T-helper 17 cell (primary cell): ENCODE measurements around the gene NEB. TPM values are rescaled to one million over a fixed set of nuclear protein-coding genes. Genes with fewer than 3 reads are reported as not detected.
"Not testable (repeated sequence)": the region's sequence is repeated elsewhere in the genome, so short reads cannot be mapped to it uniquely, and the experiment has no call there.

Experiments used
- ATAC-seq: fragments of 150-1000 bp; cut with Tn5 transposase; 2 replicates; pipeline ENCODE4 v1.10.0; 2021; ENCODE audit warnings: mild to moderate bottlenecking, moderate library complexity
- DNase-seq, 3 donors: peaks; one replicate each; pipeline versions ENCODE4 v3.0.0 to v3.0.0-alpha.2; 2020 to 2021
- H3K9me3 ChIP-seq: one replicate; pipeline ENCODE4 v1.7.0; 2013; ENCODE audit warnings: low read length, mild to moderate bottlenecking; ENCODE audit not compliant: control insufficient read depth, poor library complexity, severe bottlenecking
- H3K27ac Mint-ChIP-seq: one replicate; pipeline ENCODE4 v1.8.0; 2022; ENCODE audit warnings: mild to moderate bottlenecking, moderate library complexity, mixed read lengths
- H3K27me3 Mint-ChIP-seq: one replicate; pipeline ENCODE4 v1.8.0; 2022; ENCODE audit warnings: mixed read lengths
- H3K36me3 Mint-ChIP-seq: one replicate; pipeline ENCODE4 v1.8.0; 2022; ENCODE audit warnings: low read depth, mixed read lengths
- H3K4me1 Mint-ChIP-seq: one replicate; pipeline ENCODE4 v1.8.0; 2022; ENCODE audit warnings: mild to moderate bottlenecking, mixed read lengths
- H3K4me3 Mint-ChIP-seq: one replicate; pipeline ENCODE4 v1.8.0; 2022; ENCODE audit warnings: mild to moderate bottlenecking, moderate library complexity, mixed read lengths
- total RNA-seq, 4 donors: library from RNA in 2 of 4; stranded (reverse) in 2 of 4; gene quantifications; one replicate each; pipeline ENCODE4 v1.2.3 and lab custom pipeline; 2022 to 2026

NEB gene
- total RNA-seq, 2 donors from 2014 or later: 1.6 to 1.7 TPM

GRCh38 chr2:151623631-151624030 is 110.6 kb downstream of the NEB start:
- Mint-ChIP-seq H3K4me1 (no peaks in the 10 kb centered on the region), H3K4me3 (no peak overlapping the region), H3K36me3 (no peaks in the 10 kb centered on the region), H3K27ac (no peak overlapping the region), H3K27me3 (no peaks in the 10 kb centered on the region)
- no peak for ATAC-seq
- no peaks in the 10 kb centered on the region for H3K9me3 ChIP-seq
- no peak for DNase-seq

GRCh38 chr2:151620761-151621160 is 113.5 kb downstream of the NEB start:
- no peak for ATAC-seq
- H3K4me3 Mint-ChIP-seq: no peak overlapping the region

GRCh38 chr2:151619337-151619989 is 114.8 kb downstream of the NEB start:
- no peaks in the 10 kb centered on the region for H3K9me3 ChIP-seq
- H3K4me3 Mint-ChIP-seq: no peak overlapping the region
- H3K36me3 Mint-ChIP-seq: no peaks in the 10 kb centered on the region
- no peaks in the 10 kb centered on the region for H3K27me3 Mint-ChIP-seq
- peaks cover 7% of the 10 kb centered on the region for H3K4me1 Mint-ChIP-seq
- DNase-seq: no peak
- no peak overlapping the region for H3K27ac Mint-ChIP-seq
- ATAC-seq: no peak

More at GRCh38 chr2:151620761-151621160, 113.5 kb downstream of the NEB start:
- no peak for DNase-seq
- no peak overlapping the region for H3K27ac Mint-ChIP-seq
- H3K9me3 ChIP-seq: no peaks in the 10 kb centered on the region
- H3K4me1 Mint-ChIP-seq: no peaks in the 10 kb centered on the region
- no peaks in the 10 kb centered on the region for H3K27me3 Mint-ChIP-seq
- H3K36me3 Mint-ChIP-seq: no peaks in the 10 kb centered on the region

- no peak for DNase-seq
- ATAC-seq: no peak
- no peaks in the 10 kb centered on the region for H3K9me3 ChIP-seq
- Mint-ChIP-seq H3K4me3 (no peak overlapping the region), H3K36me3 (no peaks in the 10 kb centered on the region), H3K27me3 (no peaks in the 10 kb centered on the region), H3K27ac (no peak overlapping the region), H3K4me1 (peaks cover 14% of the 10 kb centered on the region)
These were observed 117.4 kb downstream of the NEB start for GRCh38 chr2:151616760-151617339.

GRCh38 chr2:151614606-151615306 is 119.5 kb downstream of the NEB start:
- ATAC-seq (peak; percentile 47), DNase-seq (no peak)
- Mint-ChIP-seq H3K4me3 (peak overlapping the region; percentile 15), H3K36me3 (peaks cover under 1% of the 10 kb centered on the region), H3K27ac (peak overlapping the region; percentile 80), H3K4me1 (peaks cover 14% of the 10 kb centered on the region), H3K27me3 (no peaks in the 10 kb centered on the region)
- no peaks in the 10 kb centered on the region for H3K9me3 ChIP-seq

- peak overlapping the region; percentile 80 for H3K27ac Mint-ChIP-seq
These were observed 120.1 kb downstream of the NEB start for GRCh38 chr2:151614159-151614558.

GRCh38 chr2:151611351-151611750 is 122.9 kb downstream of the NEB start:
- H3K9me3 ChIP-seq: no peaks in the 10 kb centered on the region
- peaks cover 14% of the 10 kb centered on the region for H3K4me1 Mint-ChIP-seq
- no peak overlapping the region for H3K4me3 Mint-ChIP-seq
- ATAC-seq (no peak), DNase-seq (no peak)
- peaks cover 2% of the 10 kb centered on the region for H3K36me3 Mint-ChIP-seq
- no peak overlapping the region for H3K27ac Mint-ChIP-seq
- H3K27me3 Mint-ChIP-seq: no peaks in the 10 kb centered on the region

More at GRCh38 chr2:151614159-151614558, 120.1 kb downstream of the NEB start:
- no peak for ATAC-seq
- no peak overlapping the region for H3K4me3 Mint-ChIP-seq
- DNase-seq: no peak
- peaks cover 14% of the 10 kb centered on the region for H3K4me1 Mint-ChIP-seq
- no peaks in the 10 kb centered on the region for H3K9me3 ChIP-seq
- H3K27me3 Mint-ChIP-seq: no peaks in the 10 kb centered on the region
- peaks cover 2% of the 10 kb centered on the region for H3K36me3 Mint-ChIP-seq

GRCh38 chr2:151610310-151610709 is 124.0 kb downstream of the NEB start:
- no peak for DNase-seq
- Mint-ChIP-seq H3K4me1 (peaks cover 13% of the 10 kb centered on the region), H3K4me3 (no peak overlapping the region), H3K36me3 (peaks cover 4% of the 10 kb centered on the region), H3K27ac (peak overlapping the region; percentile 59), H3K27me3 (no peaks in the 10 kb centered on the region)
- no peaks in the 10 kb centered on the region for H3K9me3 ChIP-seq
- no peak for ATAC-seq

- peaks cover 8% of the 10 kb centered on the region for H3K4me1 Mint-ChIP-seq
- no peak overlapping the region for H3K27ac Mint-ChIP-seq
- H3K27me3 Mint-ChIP-seq: no peaks in the 10 kb centered on the region
- no peaks in the 10 kb centered on the region for H3K9me3 ChIP-seq
- DNase-seq: no peak
- peaks cover 7% of the 10 kb centered on the region for H3K36me3 Mint-ChIP-seq
- no peak for ATAC-seq
- H3K4me3 Mint-ChIP-seq: no peak overlapping the region
These were observed 124.6 kb downstream of the NEB start for GRCh38 chr2:151609705-151610104.

GRCh38 chr2:151607459-151608424 is 126.5 kb downstream of the NEB start:
- H3K27ac Mint-ChIP-seq, H3K36me3 Mint-ChIP-seq, H3K27me3 Mint-ChIP-seq, H3K4me3 Mint-ChIP-seq, H3K4me1 Mint-ChIP-seq, DNase-seq, ATAC-seq, H3K9me3 ChIP-seq: not testable (repeated sequence)

- not testable (repeated sequence) for H3K27me3 Mint-ChIP-seq, H3K4me1 Mint-ChIP-seq, H3K36me3 Mint-ChIP-seq, H3K27ac Mint-ChIP-seq, ATAC-seq, H3K9me3 ChIP-seq, DNase-seq, H3K4me3 Mint-ChIP-seq
These were observed 130.7 kb downstream of the NEB start for GRCh38 chr2:151603530-151603929.

GRCh38 chr2:151602402-151602801 is 131.9 kb downstream of the NEB start:
- not testable (repeated sequence) for H3K36me3 Mint-ChIP-seq, H3K27ac Mint-ChIP-seq, H3K9me3 ChIP-seq, H3K4me3 Mint-ChIP-seq, H3K27me3 Mint-ChIP-seq, DNase-seq, ATAC-seq, H3K4me1 Mint-ChIP-seq

- H3K9me3 ChIP-seq, H3K4me1 Mint-ChIP-seq, DNase-seq, H3K27ac Mint-ChIP-seq, H3K36me3 Mint-ChIP-seq, H3K27me3 Mint-ChIP-seq, H3K4me3 Mint-ChIP-seq: not testable (repeated sequence)
- peak; percentile 87 for ATAC-seq
These were observed 132.5 kb downstream of the NEB start for GRCh38 chr2:151601803-151602202.
